ENCODE measurements around the gene ZCCHC14.
"Not testable (repeated sequence)": the region's sequence is repeated elsewhere in the genome, so short reads cannot be mapped to it uniquely, and the experiment has no call there.

ZCCHC14 gene

GRCh38 chr16:87383505-87384161, 109.2 kb downstream of the ZCCHC14 start, which contains the start of gene FBXO31:
TSS of gene FBXO31 (minus strand) at chr16:87383776. CDS start at chr16:87383744, 32 bp downstream.
- peak; percentile 86 for DNase-seq (ENCODE audit: low read depth, low spot score)

GRCh38 chr16:87382023-87382785, 110.6 kb downstream of the ZCCHC14 start:
- no peak for DNase-seq (ENCODE audit: low read depth, low spot score)

- no peak for DNase-seq (ENCODE audit: low read depth, low spot score)
Observed at GRCh38 chr16:87380881-87381280, 111.9 kb downstream of the ZCCHC14 start.

GRCh38 chr16:87380403-87380802, 112.4 kb downstream of the ZCCHC14 start:
- DNase-seq (ENCODE audit: low read depth, low spot score) = no peak

- not testable (repeated sequence) for DNase-seq (ENCODE audit: low read depth, low spot score)
Observed at GRCh38 chr16:87379312-87379752, 113.5 kb downstream of the ZCCHC14 start.

- DNase-seq (ENCODE audit: low read depth, low spot score) = no peak
Observed at GRCh38 chr16:87376660-87377059, 116.2 kb downstream of the ZCCHC14 start.

- DNase-seq (ENCODE audit: low read depth, low spot score) = no peak
Observed at GRCh38 chr16:87375426-87376135, 117.2 kb downstream of the ZCCHC14 start.

GRCh38 chr16:87374313-87374712, 118.5 kb downstream of the ZCCHC14 start:
- DNase-seq (ENCODE audit: low read depth, low spot score) = no peak

- DNase-seq (ENCODE audit: low read depth, low spot score) = no peak
Observed at GRCh38 chr16:87372305-87372704, 120.5 kb downstream of the ZCCHC14 start.

- no peak for DNase-seq (ENCODE audit: low read depth, low spot score)
Observed at GRCh38 chr16:87371261-87371866, 121.5 kb downstream of the ZCCHC14 start.

GRCh38 chr16:87369796-87370719, 122.8 kb downstream of the ZCCHC14 start:
- DNase-seq (ENCODE audit: low read depth, low spot score) = no peak

- DNase-seq (ENCODE audit: low read depth, low spot score) = no peak
Observed at GRCh38 chr16:87369117-87369765, 123.6 kb downstream of the ZCCHC14 start.

GRCh38 chr16:87368029-87368770, 124.6 kb downstream of the ZCCHC14 start:
- no peak for DNase-seq (ENCODE audit: low read depth, low spot score)

GRCh38 chr16:87367529-87367928, 125.3 kb downstream of the ZCCHC14 start:
- DNase-seq (ENCODE audit: low read depth, low spot score) = no peak

- DNase-seq (ENCODE audit: low read depth, low spot score) = no peak
Observed at GRCh38 chr16:87366930-87367329, 125.9 kb downstream of the ZCCHC14 start.

- no peak for DNase-seq (ENCODE audit: low read depth, low spot score)
Observed at GRCh38 chr16:87366288-87366687, 126.5 kb downstream of the ZCCHC14 start.

- no peak for DNase-seq (ENCODE audit: low read depth, low spot score)
Observed at GRCh38 chr16:87365021-87365713, 127.7 kb downstream of the ZCCHC14 start.

- DNase-seq (ENCODE audit: low read depth, low spot score) = no peak
Observed at GRCh38 chr16:87363771-87364455, 128.9 kb downstream of the ZCCHC14 start.

Data from activated naive CD8-positive, alpha-beta T cell treated with anti-CD3 and anti-CD28 coated beads, Interleukin-2, amount 50 U/mL, for 16 hours (primary cell).